Karpas-422 (cell line): Measurements from ENCODE around the gene CHST2. TPM values are rescaled to one million over a fixed set of nuclear protein-coding genes. Genes with fewer than 3 reads are reported as not detected.
"Not testable (repeated sequence)": the region's sequence is repeated elsewhere in the genome, so short reads cannot be mapped to it uniquely, and the experiment has no call there.

ENCODE experiments used
- DNase-seq: peaks from one replicate; pipeline ENCODE4 v3.0.0-alpha.2; 2015
- H2AFZ ChIP-seq: fragments of 200-600 bp; sonication (generic); 2 replicates; pipeline ENCODE4 v1.6.1; 2014; ENCODE audit warnings: antibody characterized with exemption, low read length, mixed read lengths
- H3K27ac ChIP-seq: fragments of 200-600 bp; sonication (generic); 2 replicates; pipeline ENCODE4 v1.5.1; 2014; ENCODE audit warnings: mild to moderate bottlenecking, low read length, moderate library complexity
- H3K27me3 ChIP-seq: fragments of 200-600 bp; sonication (generic); 2 replicates; pipeline ENCODE4 v1.6.1; 2014; ENCODE audit warnings: low read length, mixed read lengths
- H3K36me3 ChIP-seq: fragments of 200-600 bp; sonication (generic); 2 replicates; pipeline ENCODE4 v1.6.1; 2014; ENCODE audit warnings: low read length, mixed read lengths; ENCODE audit not compliant: insufficient read depth
- H3K4me1 ChIP-seq: fragments of 200-600 bp; sonication (generic); 2 replicates; pipeline ENCODE4 v1.6.1; 2014; ENCODE audit warnings: mild to moderate bottlenecking, low read length, mixed read lengths
- H3K4me2 ChIP-seq: fragments of 200-600 bp; sonication (generic); 2 replicates; pipeline ENCODE4 v1.6.1; 2014; ENCODE audit warnings: low read length, low read depth, mild to moderate bottlenecking; ENCODE audit not compliant: poor library complexity, severe bottlenecking
- H3K4me3 ChIP-seq: fragments of 200-600 bp; sonication (generic); 2 replicates; pipeline ENCODE4 v1.5.1; 2014; ENCODE audit warnings: mild to moderate bottlenecking, antibody characterized with exemption, low read length, mixed read lengths
- H3K79me2 ChIP-seq: fragments of 200-600 bp; sonication (generic); 2 replicates; pipeline ENCODE4 v1.6.1; 2014; ENCODE audit warnings: mild to moderate bottlenecking, low read length, mixed read lengths
- H3K9ac ChIP-seq: fragments of 200-600 bp; sonication (generic); 2 replicates; pipeline ENCODE4 v1.6.0; 2014; ENCODE audit warnings: low read length
- H3K9me2 ChIP-seq: fragments of 200-600 bp; sonication (generic), shearing (Covaris generic); replicated peaks from 2 replicates; pipeline ENCODE4 v1.6.0; 2014; ENCODE audit warnings: mild to moderate bottlenecking, low read length, moderate library complexity; ENCODE audit not compliant: insufficient read depth
- H3K9me3 ChIP-seq: fragments of 300-700, 200-600 bp; sonication (generic); 2 replicates; pipeline ENCODE4 v1.6.1; 2014; ENCODE audit warnings: low read length, mixed read lengths
- H4K20me1 ChIP-seq: fragments of 200-600 bp; sonication (generic); 2 replicates; pipeline ENCODE4 v1.6.1; 2014; ENCODE audit warnings: mild to moderate bottlenecking, antibody characterized with exemption, low read length, low read depth; ENCODE audit not compliant: insufficient read depth
- total RNA-seq: library from RNA; depleted of rRNA; stranded (reverse); fragments of >200 nt; shearing (Covaris generic); gene quantifications from 2 replicates; pipeline ENCODE4 v1.2.3, GENCODE V29; 2014; ENCODE audit warnings: low replicate concordance; rRNA removed

The CHST2 gene
- 14.3 and 23.8 TPM in 2 replicates for total RNA-seq

GRCh38 chr3:143119009-143119914 lies at the start of gene CHST2:
Gene CHST2 (plus strand): TSS chr3:143119771. CDS start chr3:143120817, 1,046 bp downstream.
- Histone ChIP-seq H3K79me2 (peaks cover 3% of the 10 kb centered on the region; the same call in 1 of the 2 replicates), H3K36me3 (peaks cover 11% of the 10 kb centered on the region), H3K27ac (peak within 1 kb of the TSS; percentile 51; the same call in 1 of the 2 replicates), H3K9me2 (no peaks in the 10 kb centered on the region), H3K4me1 (peaks cover 42% of the 10 kb centered on the region), H4K20me1 (peaks cover 25% of the 10 kb centered on the region; the same call in 1 of the 2 replicates), H3K9me3 (no peaks in the 10 kb centered on the region), H3K4me2 (peak within 1 kb of the TSS; percentile 96), H3K9ac (peak within 1 kb of the TSS; percentile 88), H2AFZ (peak within 1 kb of the TSS; percentile 96), H3K4me3 (peak within 1 kb of the TSS; percentile 93), H3K27me3 (no peaks in the 10 kb centered on the region)
- peak; percentile 95 for DNase-seq

- Histone ChIP-seq H3K36me3 (no peaks in the 10 kb centered on the region), H3K4me1 (no peaks in the 10 kb centered on the region), H4K20me1 (no peaks in the 10 kb centered on the region), H3K9me3 (no peaks in the 10 kb centered on the region), H3K27me3 (no peaks in the 10 kb centered on the region), H3K9me2 (no peaks in the 10 kb centered on the region), H3K79me2 (no peaks in the 10 kb centered on the region), H3K27ac (no peak overlapping the region), H3K4me2 (no peak overlapping the region), H3K9ac (no peak overlapping the region), H2AFZ (no peak overlapping the region), H3K4me3 (no peak overlapping the region)
- no peak for DNase-seq
These were observed 48.5 kb upstream of the CHST2 start for GRCh38 chr3:143070977-143071551.

GRCh38 chr3:143071776-143072175 lies 47.8 kb upstream of the CHST2 start:
- Histone ChIP-seq H3K27ac (no peak overlapping the region), H3K9me3 (no peaks in the 10 kb centered on the region), H3K4me2 (no peak overlapping the region), H3K27me3 (no peaks in the 10 kb centered on the region), H2AFZ (no peak overlapping the region), H3K4me3 (no peak overlapping the region), H4K20me1 (no peaks in the 10 kb centered on the region), H3K9ac (no peak overlapping the region), H3K79me2 (no peaks in the 10 kb centered on the region), H3K9me2 (no peaks in the 10 kb centered on the region), H3K4me1 (no peaks in the 10 kb centered on the region), H3K36me3 (no peaks in the 10 kb centered on the region)
- no peak for DNase-seq

GRCh38 chr3:143072298-143073020 lies 47.1 kb upstream of the CHST2 start:
- not testable (repeated sequence) for H3K9me3 ChIP-seq, H3K4me3 ChIP-seq, H3K4me2 ChIP-seq, H3K9me2 ChIP-seq, H3K4me1 ChIP-seq, H3K9ac ChIP-seq, H4K20me1 ChIP-seq, H3K27me3 ChIP-seq, H2AFZ ChIP-seq, DNase-seq, H3K27ac ChIP-seq, H3K36me3 ChIP-seq, H3K79me2 ChIP-seq

GRCh38 chr3:143073541-143073940 lies 46.0 kb upstream of the CHST2 start:
- not testable (repeated sequence) for H3K79me2 ChIP-seq, H3K36me3 ChIP-seq, H3K9ac ChIP-seq, H3K4me3 ChIP-seq, H3K9me3 ChIP-seq, H4K20me1 ChIP-seq, H3K9me2 ChIP-seq, DNase-seq, H3K4me1 ChIP-seq, H3K27ac ChIP-seq, H2AFZ ChIP-seq, H3K4me2 ChIP-seq, H3K27me3 ChIP-seq

- not testable (repeated sequence) for H3K27ac ChIP-seq, H3K4me2 ChIP-seq
These were observed 45.6 kb upstream of the CHST2 start for GRCh38 chr3:143073983-143074382.

GRCh38 chr3:143078883-143079282 lies 40.7 kb upstream of the CHST2 start:
- Histone ChIP-seq H3K27me3 (no peaks in the 10 kb centered on the region), H3K36me3 (no peaks in the 10 kb centered on the region), H3K9me3 (no peaks in the 10 kb centered on the region), H3K4me3 (no peak overlapping the region), H4K20me1 (no peaks in the 10 kb centered on the region), H3K4me2 (no peak overlapping the region), H3K9ac (no peak overlapping the region), H3K4me1 (peaks cover 31% of the 10 kb centered on the region), H2AFZ (no peak overlapping the region), H3K9me2 (no peaks in the 10 kb centered on the region), H3K79me2 (no peaks in the 10 kb centered on the region), H3K27ac (no peak overlapping the region)
- no peak for DNase-seq

More at GRCh38 chr3:143073983-143074382, 45.6 kb upstream of the CHST2 start:
- H3K4me1 ChIP-seq, DNase-seq, H3K27me3 ChIP-seq, H3K79me2 ChIP-seq, H3K9ac ChIP-seq, H4K20me1 ChIP-seq, H3K9me3 ChIP-seq, H3K9me2 ChIP-seq, H3K36me3 ChIP-seq, H2AFZ ChIP-seq, H3K4me3 ChIP-seq: not testable (repeated sequence)

GRCh38 chr3:143080196-143080595 lies 39.4 kb upstream of the CHST2 start:
- no peaks in the 10 kb centered on the region for H3K27me3 ChIP-seq
- no peak overlapping the region for H3K4me2 ChIP-seq
- H3K9me3 ChIP-seq = no peaks in the 10 kb centered on the region
- H3K9me2 ChIP-seq = no peaks in the 10 kb centered on the region
- H2AFZ ChIP-seq = no peak overlapping the region
- no peak for DNase-seq
- no peaks in the 10 kb centered on the region for H3K36me3 ChIP-seq
- no peak overlapping the region for H3K4me3 ChIP-seq
- no peak overlapping the region for H3K27ac ChIP-seq
- no peaks in the 10 kb centered on the region for H4K20me1 ChIP-seq
- peaks cover 36% of the 10 kb centered on the region for H3K4me1 ChIP-seq
- no peaks in the 10 kb centered on the region for H3K79me2 ChIP-seq
- H3K9ac ChIP-seq = no peak overlapping the region
